Activated effector memory CD4-positive, alpha-beta T cell treated with Interleukin-2 at 50 U/mL for 16 hours (primary cell): Measurements from ENCODE around the gene SATB2.

Experiments used
- DNase-seq: peaks from one replicate; pipeline ENCODE4 v3.0.0-alpha.2; 2020

SATB2 gene

DNA sequence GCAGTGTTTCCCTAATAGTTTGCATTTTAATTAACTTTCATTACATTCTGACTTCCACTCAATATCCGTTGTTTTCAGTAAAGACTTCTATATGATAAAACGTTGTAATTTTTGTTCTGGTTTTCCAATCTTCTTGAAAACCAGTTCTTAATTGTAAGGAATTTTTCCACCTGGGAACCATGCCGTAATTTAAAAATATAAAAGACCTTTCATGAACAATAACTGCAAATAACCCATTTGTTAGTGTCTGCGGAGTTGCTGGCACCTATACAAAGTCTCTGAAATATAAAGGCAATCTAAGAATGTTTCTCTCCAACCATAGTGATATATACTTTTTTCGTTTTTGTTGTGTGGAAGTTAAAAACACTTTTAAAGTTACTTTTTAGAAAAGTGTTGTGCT is 7.7 kb upstream of the SATB2 start:
- no peak for DNase-seq

DNA sequence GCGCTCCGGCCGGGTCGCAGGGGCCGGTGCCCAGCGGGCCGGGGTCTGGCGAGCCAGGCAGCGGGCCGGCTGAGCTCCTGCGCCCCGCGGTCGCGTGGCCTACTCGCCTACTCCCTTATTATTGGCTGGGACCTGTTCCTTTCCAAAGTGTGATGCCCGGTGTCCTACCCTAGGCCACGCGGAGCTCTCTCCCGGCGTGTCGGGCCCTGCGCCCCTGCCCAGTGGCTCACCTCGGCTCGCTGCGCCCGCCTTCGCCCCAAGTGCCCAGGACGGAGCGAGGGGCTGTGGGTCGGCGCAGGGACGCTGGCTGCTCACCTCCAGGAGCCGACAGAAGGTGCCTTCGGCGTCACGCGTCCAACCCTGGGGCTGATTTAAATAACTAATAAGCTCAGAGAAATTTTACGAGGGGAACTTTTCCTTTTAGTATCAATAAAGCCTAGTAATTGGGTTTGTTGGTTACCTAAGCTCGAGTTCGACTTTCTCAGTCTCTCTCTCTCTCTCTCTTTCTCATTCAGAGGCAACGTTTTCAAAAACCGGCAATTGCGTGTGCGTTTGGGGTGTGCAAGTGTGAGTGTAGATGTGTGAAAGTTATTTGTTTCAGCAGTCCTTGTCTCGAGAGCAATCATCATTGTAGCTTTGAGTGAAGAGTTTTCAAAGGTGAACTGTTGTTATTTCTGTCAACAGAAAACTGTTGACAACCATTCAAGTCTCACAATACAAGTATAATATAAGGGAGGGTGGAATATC is 7.0 kb upstream of the SATB2 start:
- no peak for DNase-seq

DNA sequence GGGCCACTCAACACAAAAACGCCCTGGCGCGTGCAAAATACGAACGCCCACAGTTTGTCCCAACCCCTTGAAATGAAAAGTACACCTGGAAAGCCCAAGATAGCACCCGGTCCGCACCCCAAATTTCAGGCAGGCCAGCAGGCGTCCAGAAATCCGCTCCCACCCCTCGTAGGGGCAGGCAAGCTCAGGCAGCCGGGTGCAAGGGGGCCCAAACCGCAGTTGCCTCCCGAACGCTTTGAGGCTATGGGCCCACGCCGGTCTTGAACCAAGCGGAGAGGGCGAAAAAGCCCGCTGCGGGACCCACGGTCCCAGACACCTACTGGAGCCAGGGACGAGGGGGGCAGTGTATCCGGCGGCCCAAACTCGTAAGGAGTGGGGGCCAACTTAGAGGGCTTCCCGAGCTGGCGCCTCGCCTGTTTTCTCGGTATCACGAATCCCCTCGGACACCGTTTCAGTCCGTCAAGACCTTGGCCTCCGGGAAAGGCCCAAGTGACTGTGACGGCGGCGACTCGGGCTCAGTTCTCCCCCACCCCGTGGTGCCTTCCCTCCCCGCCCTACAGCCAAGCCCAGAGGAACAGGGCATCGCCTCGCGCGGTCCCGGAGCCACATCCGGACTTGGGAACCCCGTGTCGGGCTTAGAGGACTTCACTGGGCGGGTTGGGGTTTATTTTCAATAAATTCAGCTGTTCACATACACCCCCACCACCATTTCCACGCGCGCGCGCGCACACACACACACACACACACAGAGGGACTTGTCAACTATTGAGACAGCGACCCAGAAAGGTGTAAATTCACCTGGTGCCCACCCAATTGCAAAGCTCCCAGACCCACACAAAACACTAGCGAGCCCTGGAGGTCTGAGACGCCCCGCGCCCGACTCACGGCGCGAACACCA is 6.2 kb upstream of the SATB2 start:
- no peak for DNase-seq

DNA sequence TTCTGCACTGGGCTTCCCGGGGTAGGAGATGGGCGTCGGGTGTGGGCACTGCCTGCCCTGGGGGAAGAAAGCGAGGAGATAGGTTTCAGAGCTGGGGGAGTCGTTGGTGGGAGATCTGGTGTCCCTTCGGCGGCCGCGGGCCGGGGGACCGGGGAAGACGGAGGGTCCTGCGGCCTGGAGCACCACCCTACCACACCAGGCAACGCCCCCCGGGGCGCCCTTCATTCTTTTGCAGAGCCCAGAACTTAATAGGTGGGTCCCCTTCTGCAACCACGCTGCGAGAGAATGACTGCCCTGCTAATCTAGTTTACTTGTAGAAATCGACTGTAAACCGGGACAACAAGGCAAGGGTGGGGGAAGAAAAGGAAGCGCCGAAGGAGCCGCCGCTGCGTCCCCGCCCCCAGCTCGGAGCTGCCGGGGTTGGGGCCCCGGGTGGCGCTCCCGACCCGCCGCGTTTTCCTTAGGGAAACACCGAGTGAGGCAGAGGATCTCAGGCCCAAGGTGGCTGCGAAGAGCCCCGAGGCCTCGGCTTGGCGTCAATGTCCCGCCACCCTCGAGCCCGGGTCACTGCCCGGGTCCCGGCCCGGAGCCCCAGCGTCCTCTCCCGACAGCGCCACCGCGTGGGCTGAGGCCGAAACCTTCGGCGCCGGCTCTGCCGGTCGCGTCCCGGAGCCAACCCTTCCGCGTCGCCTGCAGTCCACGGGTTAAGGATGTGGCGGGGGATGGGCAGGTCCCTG is 5.4 kb upstream of the SATB2 start:
- no peak for DNase-seq

DNA sequence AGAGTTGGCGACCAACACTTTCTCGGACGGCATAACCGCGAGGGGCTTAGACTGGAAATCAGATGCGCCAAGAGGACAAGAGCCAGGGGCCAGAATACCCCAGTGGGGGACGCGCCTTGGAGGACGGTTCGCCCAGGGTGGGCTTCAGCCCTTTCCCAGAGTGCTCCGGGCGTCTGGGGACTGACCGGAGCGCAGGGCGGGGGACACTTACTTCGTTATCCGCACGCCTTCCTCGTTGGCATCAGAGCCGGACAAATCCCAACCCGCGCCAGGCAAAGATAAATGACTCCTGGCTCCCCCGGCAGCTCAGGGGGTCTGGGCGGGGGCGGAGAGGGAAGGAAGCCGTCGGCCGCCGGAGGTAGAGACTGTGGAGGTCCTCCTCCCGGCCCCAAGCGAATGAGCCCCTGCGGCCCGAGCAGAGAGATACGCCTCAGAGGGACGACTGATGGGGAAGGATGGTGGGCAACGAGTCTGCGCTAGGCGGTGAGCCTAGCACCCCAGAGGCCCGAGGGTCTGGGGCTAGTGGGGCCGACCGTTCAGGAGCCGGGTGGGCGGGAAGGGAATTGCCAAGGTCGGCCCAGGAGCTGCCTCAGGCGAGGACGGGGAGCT is 4.7 kb upstream of the SATB2 start:
- DNase-seq, result no peak

DNA sequence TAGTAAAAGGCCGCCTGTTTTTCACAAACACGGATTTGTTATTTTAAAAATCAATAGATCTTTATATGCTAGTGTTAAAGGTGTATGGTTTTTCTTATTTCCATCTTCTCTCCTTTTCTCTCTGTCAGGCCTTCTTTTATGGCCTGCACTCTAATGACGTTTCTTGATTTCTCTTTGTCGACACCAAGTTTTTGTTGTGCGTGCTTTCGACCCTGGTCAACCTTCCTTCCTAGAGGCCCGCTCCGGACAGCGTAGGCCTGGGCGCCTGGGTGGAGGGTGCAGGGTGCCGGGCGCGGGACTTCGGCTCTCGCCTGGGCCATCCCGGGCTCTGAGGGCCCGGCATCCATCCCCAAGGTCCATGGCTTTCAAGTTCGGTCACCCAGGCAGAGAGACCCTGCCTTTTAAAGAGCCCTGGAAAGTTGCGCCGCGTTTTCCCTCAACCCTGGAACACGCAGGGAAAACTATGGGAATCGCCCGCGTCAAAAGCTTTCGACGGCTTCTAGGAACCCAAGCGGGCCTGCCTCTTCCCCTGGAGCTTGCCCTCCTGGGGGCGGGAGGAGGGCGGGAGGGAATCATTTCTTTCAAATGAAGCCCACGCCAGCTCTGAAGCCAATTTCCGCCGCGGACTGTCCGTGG is 4.1 kb upstream of the SATB2 start:
- DNase-seq, result no peak

DNA sequence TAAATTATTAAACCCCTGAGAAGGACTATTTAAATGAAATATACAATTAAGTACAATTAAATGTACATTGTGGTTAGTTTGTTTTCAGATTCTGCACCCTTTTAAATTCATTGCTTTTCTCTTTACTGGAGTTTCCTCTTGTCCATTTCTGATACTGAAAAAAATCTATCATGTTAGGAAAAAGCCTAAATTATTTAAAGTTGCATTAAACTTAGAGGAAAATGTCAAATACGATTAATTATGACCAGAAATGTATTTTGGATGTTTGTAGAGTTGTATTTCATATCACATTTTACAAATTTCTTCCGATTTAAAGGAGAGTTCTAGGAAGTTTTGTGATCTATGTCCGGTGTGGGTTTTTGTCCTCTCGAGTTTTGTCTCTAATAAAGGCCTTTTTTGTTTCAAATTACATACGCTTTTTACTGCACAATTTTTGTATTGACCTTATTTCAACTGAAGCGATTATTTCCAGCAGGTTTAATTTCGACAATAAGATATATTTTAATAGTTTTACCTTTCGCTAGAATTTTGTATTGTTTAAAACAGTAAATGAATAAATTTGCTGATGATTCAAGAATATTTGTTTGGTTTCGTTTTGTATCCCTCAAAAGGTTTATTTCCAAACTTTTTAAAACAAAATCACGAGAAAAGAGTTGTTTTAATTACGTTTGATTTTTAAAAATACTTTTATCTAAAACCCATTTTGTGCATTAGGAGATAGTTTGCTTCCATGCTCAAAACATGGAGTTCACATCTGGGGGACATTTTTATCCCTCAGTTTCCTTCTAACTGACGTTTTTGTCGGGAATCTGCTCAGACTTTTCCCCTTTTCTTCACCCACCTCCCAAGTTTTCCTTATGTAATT is 3.3 kb upstream of the SATB2 start:
- DNase-seq, result no peak

DNA sequence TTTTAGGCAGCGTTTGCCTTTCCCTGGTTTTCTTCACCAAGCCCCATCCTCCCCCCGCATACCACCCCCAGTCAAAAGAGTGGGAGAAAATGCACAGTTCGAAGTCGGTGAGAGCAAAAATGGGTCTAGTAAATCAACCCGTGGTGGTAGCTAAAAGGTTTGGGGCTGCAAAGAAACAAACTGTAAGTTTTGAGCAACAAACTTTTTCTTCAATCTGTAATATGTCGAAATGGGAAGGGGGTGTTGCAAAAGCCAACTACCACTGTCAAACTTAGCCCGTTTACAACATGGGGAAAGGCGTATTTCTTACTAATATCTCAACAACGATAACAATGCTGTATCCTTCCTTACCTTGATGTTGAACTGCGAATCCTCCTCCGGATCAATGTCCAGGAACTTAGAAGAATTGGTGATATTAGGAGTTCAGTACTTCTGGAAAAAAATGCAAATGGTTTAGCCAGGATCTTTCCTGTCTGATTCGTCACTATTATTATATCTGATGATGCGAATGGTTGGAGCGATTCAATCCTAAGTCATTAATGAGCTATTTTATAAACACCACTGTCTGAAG is 2.4 kb upstream of the SATB2 start:
- no peak for DNase-seq

DNA sequence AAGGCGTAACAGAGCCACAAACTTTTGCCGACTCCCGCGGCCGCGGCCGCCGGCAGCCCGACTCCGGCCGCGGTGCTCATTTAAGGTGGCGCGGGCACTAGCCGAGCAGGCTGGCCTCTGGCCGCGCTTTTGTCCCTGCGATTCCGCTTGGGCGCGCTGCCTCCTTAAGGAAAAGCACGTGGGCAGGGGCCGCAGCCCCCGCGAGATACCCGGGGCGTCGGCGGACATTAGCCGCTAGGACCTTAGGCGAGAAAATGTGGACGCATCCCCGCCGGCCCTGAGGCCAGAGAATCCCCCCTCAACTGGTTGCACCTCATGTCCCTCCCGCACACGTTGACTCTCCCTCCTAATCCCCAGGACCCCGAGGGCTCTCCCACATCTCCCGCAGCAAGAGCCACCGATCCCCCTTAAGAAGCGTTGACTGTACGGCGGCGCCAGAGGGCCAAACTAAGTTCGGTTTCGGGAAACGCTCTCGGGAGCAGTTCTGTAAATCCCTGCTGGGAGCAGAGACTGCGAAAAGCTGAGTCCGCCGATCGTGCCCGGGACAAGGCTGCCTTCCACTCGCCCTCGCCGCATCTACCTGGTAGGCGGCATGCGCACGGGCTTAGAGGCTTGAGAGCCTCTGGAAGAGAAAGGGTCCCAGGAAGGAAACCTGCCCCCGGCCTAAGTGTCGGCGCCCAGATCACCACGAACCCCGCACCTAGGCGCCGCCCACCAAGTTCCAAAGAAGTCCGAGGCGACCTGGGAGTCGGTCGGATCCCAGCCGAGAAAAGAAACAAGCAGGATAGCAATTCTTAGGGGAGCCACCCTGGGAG is 1.8 kb upstream of the SATB2 start:
- DNase-seq, result peak; percentile 38

DNA sequence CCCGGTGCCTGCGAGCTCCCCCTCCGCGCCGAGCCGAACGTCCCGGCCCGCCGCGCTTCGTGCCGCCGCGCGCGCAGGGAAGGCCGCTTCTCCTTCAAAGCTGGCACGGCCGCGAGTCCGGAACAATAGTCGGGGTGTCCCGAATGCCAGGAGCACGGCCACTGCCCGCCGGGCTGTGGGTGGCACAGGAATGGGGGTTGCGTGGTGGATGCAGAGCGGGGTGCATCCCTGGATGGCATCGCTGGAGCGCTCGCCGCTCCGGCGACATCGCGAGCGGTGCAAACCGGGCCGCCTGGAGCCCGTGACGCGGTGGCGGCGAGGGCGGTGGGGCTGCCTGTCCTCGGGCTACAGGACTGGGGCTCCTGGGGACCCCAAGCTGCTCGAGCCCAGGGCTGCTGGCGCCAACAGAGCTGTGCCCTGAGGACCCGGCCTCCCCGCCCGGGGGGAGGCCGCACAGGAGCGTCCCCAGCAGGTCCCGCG is 1.1 kb upstream of the SATB2 start:
- DNase-seq, result no peak

DNA sequence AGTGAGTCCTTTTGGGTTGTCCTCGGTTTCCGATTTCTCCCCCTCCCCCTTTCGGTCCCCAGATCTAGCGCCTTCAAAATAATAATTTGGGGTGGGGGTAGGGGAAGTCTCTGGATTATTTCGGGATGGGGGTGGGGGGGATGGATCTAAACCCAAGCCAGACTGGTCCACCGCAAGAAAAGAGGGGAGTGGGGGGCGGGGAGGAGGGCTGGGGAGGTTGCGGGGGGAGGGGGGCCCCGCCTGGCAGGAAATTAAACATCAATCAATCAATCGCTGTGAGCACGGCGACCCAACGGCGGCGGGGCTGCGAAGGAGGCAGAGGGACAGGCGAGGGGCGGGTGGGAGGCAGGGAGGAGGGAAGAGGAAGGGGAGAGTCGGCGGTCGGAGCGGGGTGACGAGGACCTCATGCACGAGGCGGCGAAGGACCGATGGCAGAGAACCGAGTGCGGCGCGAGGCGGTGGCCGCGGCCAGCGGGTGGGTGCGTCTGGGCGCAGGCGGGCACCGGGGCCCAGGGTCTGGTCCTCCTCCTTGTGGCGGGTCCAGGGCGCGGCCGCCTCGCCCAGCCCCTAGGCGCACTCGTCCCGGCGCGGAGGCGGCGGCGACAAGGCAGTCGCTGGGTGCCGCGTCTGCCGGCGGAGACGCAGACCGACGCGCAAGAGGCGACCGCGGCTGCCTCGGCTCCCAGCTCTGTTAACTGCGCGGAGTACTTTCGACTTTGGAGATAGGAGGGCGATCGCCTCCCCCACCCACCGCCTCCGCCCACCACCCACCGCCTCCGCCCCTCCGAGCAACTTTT is 468 bp upstream of the SATB2 start:
- no peak for DNase-seq

DNA sequence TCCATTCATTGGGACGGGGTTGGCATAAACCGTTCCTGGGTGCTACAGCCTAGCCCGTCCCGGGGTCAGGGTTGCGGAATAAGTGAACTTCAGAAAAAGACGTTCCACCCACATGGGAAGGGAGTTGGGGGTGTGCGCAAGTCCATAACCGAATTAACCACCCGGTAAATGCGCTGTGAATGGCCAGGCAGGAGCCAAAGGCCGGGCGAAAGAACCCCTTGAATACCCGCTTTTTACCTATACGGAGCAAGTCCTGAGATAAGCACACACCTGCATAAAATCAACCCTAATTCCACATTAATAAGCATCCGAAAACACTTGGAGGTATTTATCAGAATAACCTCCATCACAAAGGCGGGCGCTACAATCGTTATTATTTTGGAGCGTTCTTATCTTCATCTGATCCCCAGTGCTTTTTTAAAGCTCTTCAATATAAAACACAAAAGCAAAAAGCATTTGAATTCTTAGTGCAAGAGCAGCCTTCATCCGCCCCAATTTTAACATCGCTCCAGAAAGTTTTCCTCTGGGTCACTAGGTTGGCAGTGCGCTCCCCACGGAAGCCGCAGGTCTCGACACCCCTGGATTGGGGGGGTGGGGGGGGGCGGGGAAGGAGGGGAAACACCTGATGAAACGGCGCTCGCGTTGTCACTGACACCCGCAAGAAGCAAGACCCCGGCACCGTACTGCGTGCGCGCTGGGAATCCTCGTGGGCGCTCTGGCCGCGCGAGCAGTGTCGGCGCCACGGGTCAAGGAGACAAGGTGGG is 1.2 kb downstream of the SATB2 start:
- DNase-seq, result no peak

DNA sequence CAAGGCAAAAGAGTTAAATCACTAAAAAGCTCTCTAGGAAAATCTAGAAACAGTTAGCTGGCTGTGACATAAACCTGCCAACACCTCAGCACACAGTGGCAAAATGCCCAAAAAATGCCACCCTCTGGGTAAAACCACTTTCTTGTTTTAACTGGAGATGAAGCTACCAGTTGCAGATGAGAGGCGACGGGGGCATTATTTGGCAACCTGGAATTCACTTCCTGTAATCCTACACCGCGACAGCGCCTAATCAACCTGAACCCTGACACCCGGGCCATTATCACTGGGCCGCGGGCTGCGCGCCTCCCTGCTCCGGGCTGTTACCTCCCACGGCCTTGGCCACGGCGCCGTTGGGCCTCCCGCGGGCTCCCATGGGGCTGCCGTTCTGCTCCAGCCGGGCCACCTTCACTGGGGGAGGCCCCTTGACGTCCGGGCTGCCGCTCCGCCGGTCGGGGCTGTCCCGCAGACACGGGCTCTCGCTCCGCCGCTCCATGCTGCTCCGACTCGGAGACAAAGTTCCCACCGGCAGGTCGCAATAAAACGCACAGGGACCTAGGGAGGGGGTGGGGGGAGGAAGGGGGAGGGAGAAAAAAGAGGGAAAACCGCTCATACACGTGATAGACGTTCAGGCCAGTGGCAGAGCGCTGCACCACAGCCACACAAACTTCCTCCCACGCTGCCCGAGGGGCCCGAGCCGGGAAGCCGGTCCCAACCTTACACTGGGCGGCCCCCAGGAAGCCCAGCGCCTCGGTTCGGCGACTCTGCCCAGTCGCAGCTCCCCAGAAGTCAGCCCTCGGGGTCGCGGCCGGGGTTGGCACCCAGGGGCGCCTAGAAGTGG is 2.0 kb downstream of the SATB2 start:
- DNase-seq, result no peak

DNA sequence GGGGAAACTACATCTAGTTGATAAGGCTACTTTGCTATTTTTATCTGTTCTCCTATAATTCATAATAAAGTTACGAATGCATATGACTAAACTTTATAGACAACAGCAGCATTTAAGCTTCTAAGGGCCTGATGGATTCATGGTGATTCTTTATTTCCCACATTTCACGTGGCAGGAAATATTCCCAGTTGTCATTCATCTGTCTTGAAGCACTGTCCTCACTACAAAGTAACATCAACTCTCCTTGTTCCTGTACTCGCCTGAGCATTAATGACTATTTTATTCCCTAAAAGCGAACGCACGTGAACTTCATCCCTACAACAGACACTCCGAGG is 2.6 kb downstream of the SATB2 start:
- no peak for DNase-seq

DNA sequence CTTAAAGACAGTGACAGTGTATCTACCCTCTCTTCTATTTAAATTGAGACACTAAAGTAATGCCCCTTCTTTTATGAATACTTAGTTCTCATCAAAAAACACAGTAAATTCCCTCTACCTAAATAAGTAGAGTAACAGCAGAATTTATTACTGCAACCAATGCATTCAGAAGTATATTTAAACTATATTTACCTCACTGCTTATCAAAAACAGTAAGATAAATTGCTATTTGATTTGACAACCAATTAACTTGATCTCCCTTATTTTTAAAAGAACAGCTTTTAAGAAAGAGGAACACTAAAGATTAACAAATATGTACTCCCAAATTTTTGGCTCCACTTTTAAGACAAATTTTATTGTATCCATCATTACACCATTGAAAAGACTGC is 4.8 kb downstream of the SATB2 start:
- no peak for DNase-seq

DNA sequence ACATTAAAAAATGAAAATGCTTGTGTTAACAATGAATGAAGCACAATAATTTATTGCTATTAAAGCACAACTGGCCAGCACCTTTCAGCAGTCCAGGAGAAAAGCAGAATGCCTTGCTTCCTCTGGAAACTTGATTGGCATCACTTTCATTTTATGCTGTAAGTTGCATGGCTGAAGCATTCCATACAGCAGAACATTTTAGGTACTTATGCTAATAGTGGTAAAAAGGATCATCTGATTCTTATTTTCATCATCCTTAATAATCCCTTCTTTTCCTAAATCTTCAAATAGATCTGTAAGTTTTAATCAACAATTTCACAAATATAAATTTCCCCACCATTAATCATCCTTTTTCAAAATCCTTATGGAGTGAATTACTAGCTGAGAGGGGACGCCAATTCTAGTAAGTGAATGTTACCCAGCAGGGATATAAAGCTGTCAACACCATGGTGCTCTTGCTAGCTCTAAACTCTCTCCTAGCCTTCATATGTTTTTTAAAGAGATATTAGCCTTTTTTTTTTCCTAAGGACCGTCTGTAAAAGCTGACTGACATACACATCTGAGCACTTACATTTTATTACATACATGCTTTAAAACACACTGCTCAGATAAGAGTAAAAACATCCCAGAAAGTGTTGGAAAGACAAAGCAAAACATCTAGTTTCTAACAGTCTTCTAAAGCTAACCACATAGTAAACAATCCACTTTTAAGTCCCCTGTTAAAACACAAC is 5.3 kb downstream of the SATB2 start:
- DNase-seq, result no peak

DNA sequence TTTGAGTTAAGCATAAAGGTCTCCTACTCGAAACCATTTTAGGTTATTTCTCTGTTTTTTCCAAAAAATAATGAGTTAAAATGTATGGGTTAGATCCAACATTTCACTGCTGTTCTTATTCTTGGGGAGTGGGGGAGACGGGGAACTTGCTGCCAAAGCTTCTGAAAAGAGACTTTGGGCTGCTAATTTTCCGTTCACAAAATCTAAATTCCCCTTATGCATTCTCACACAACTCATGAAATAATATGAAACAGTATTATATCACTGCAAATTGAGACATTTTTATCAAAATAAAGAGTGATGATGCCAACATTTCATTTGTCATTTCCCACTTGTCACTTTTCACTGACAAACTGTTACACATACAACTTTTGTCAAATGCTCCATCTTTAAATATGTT is 7.8 kb downstream of the SATB2 start:
- no peak for DNase-seq
